Middle frontal gyrus (tissue), 1 donor: ENCODE data around the gene LYPLAL1.

Experiments
- DNase-seq: peaks from one replicate; pipeline ENCODE4 v3.0.0-alpha.2; 2015; ENCODE audit warnings: low spot score; ENCODE audit errors: extremely low spot score

Gene LYPLAL1

GRCh38 chr1:219173758-219174459, at the start of gene LYPLAL1:
TSS of gene LYPLAL1 (plus strand) at chr1:219173878. CDS start at chr1:219173891, 13 bp downstream.
- peak; percentile 88 for DNase-seq

GRCh38 chr1:219124163-219124562, 49.5 kb upstream of the LYPLAL1 start:
- no peak for DNase-seq

GRCh38 chr1:219125342-219125741, 48.3 kb upstream of the LYPLAL1 start:
- DNase-seq = no peak

GRCh38 chr1:219126377-219126776, 47.3 kb upstream of the LYPLAL1 start:
- no peak for DNase-seq

- no peak for DNase-seq
These were observed 44.7 kb upstream of the LYPLAL1 start for GRCh38 chr1:219128957-219129356.

- no peak for DNase-seq
These were observed 43.2 kb upstream of the LYPLAL1 start for GRCh38 chr1:219130366-219130935.

GRCh38 chr1:219132939-219133338, 40.7 kb upstream of the LYPLAL1 start:
- no peak for DNase-seq

GRCh38 chr1:219138747-219139146, 34.9 kb upstream of the LYPLAL1 start:
- DNase-seq = no peak

- DNase-seq = no peak
These were observed 33.3 kb upstream of the LYPLAL1 start for GRCh38 chr1:219140303-219140877.

GRCh38 chr1:219143735-219144134, 29.9 kb upstream of the LYPLAL1 start:
- DNase-seq = no peak

- DNase-seq = no peak
These were observed 28.9 kb upstream of the LYPLAL1 start for GRCh38 chr1:219144658-219145315.

GRCh38 chr1:219147571-219148019, 26.1 kb upstream of the LYPLAL1 start:
- no peak for DNase-seq

GRCh38 chr1:219149009-219149577, 24.6 kb upstream of the LYPLAL1 start:
- DNase-seq = no peak

- no peak for DNase-seq
These were observed 23.7 kb upstream of the LYPLAL1 start for GRCh38 chr1:219149953-219150352.

- no peak for DNase-seq
These were observed 22.8 kb upstream of the LYPLAL1 start for GRCh38 chr1:219150913-219151312.

- DNase-seq = no peak
These were observed 22.2 kb upstream of the LYPLAL1 start for GRCh38 chr1:219151467-219151866.

GRCh38 chr1:219152751-219153150, 20.9 kb upstream of the LYPLAL1 start:
- DNase-seq = no peak

- no peak for DNase-seq
These were observed 20.0 kb upstream of the LYPLAL1 start for GRCh38 chr1:219153723-219154122.

- no peak for DNase-seq
These were observed 18.5 kb upstream of the LYPLAL1 start for GRCh38 chr1:219155135-219155534.

GRCh38 chr1:219159946-219160645, 13.6 kb upstream of the LYPLAL1 start:
- no peak for DNase-seq

- DNase-seq = no peak
These were observed 12.7 kb upstream of the LYPLAL1 start for GRCh38 chr1:219160967-219161366.
